PC-3 (cell line): ENCODE results near the gene DNHD1.

ENCODE experiments used
- CTCF ChIP-seq: fragments of 300-600 bp; sonication (generic); conservative IDR thresholded peaks from 2 replicates; pipeline ENCODE4 v1.5.1; 2017; ENCODE audit warnings: antibody characterized with exemption, low read depth, mild to moderate bottlenecking, low read length
- EZH2 ChIP-seq: fragments of 300-600 bp; sonication (generic); IDR thresholded peaks from one replicate; pipeline ENCODE4 v1.6.1; 2017; ENCODE audit warnings: antibody characterized with exemption, mild to moderate bottlenecking, low read length; ENCODE audit not compliant: unreplicated experiment
- EZH2phosphoT487 ChIP-seq: fragments of 300-600 bp; sonication (generic); IDR thresholded peaks from 2 replicates; pipeline ENCODE4 v1.6.1; 2018; ENCODE audit warnings: mild to moderate bottlenecking, antibody characterized with exemption, low read length, borderline replicate concordance

DNA sequence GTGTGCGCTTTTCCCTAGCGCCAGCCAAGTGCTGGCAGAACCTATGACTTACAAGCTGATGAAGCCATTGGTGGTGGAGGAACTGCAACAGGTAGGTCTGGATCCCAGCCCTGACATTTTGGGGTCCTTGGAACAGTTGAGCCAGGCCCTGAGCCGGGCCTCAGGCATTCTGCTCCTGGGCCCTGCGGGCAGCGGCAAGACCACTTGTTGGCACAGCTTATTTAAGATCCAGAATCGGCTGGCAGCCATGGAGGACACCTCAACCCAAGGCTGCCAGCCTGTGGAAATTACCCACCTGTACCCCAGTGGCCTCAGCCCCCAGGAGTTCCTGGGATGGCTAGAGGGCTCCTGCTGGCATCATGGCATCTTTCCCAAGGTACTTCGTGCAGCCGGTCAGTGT is 49.7 kb downstream of the DNHD1 start:
- TF ChIP-seq CTCF (no peak), EZH2 (no peak), EZH2phosphoT487 (no peak)
